ENCODE measurements around the gene DMPK.
A peak's percentile ranks its signal among the peaks of the same experiment; 100 is the strongest.

Gene DMPK

DNA sequence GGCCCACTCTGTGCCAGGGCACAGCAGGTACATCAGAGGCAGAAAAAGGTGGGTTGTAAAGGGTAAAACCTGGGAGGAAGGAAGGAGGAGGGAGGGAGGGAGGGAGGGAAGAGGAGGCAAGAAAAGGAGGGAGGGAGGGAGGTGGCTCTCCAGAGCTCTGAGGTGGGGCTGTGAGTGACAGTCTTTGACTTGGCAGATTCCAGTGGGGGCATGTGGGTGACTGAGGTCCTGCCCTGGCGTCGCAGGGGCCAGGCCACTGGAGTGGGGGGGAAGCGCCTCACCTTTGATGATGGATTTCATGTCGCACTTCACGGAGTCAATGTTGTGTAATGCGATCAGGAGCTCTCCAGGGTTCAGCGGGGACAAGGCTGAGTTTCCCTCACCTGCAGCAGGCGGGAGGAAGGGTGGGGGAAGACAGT, 38.8 kb upstream of the DMPK start:
- TF ChIP-seq, protein P1, sequence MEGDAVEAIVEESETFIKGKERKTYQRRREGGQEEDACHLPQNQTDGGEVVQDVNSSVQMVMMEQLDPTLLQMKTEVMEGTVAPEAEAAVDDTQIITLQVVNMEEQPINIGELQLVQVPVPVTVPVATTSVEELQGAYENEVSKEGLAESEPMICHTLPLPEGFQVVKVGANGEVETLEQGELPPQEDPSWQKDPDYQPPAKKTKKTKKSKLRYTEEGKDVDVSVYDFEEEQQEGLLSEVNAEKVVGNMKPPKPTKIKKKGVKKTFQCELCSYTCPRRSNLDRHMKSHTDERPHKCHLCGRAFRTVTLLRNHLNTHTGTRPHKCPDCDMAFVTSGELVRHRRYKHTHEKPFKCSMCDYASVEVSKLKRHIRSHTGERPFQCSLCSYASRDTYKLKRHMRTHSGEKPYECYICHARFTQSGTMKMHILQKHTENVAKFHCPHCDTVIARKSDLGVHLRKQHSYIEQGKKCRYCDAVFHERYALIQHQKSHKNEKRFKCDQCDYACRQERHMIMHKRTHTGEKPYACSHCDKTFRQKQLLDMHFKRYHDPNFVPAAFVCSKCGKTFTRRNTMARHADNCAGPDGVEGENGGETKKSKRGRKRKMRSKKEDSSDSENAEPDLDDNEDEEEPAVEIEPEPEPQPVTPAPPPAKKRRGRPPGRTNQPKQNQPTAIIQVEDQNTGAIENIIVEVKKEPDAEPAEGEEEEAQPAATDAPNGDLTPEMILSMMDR (IDR thresholded peaks at IDR 0.05; ENCODE audit: low read depth, low read length) = no peak
- no peak for DNase-seq (ENCODE audit: low read depth, low spot score)
- in situ Hi-C loops (cut with HindIII; ENCODE audit: low sequenced_read_pairs) = no loop called here
- H3K4me3 ChIP-seq (ENCODE audit: low read depth, low read length) = no peak overlapping the region

DNA sequence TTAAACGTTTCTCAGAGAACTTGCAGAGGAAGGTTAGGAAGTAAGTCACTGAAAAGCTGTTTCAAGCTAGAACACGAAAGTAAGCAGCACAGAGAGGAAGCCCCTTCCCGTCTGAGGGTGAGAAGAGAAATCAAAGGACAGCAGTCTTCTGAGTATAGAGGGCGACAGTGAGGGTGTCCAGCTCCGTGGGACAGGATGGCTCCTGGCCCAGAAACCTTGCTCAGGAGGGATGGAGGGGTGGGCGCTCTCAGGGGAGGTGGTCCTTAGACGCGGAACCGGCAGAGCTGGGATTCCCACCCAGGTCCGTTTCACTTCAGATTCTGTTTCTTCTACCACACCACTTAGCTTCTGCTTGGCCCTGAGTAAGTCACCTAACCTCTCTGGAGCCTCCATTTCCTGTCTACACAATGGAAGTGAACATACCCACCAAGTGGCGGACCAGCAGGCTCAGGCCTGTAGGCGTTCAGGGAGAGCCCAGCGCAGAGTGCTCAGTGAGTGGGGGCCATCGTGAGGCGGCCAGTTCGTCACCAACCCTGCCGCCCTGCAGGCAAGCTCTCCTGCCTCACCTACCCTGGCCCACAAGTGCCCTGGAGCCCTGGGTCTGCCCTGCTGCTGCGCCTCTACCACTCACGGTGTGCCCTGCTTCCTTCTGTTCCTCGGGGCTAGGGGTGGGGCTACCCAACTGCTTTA, 38.3 kb upstream of the DMPK start:
- DNase-seq (ENCODE audit: low read depth, low spot score) = no peak
- no peak overlapping the region for H3K4me3 ChIP-seq (ENCODE audit: low read depth, low read length)
- in situ Hi-C loops (cut with HindIII; ENCODE audit: low sequenced_read_pairs) = no loop called here
- TF ChIP-seq, protein P1 (IDR thresholded peaks at IDR 0.05; ENCODE audit: low read depth, low read length) = no peak

DNA sequence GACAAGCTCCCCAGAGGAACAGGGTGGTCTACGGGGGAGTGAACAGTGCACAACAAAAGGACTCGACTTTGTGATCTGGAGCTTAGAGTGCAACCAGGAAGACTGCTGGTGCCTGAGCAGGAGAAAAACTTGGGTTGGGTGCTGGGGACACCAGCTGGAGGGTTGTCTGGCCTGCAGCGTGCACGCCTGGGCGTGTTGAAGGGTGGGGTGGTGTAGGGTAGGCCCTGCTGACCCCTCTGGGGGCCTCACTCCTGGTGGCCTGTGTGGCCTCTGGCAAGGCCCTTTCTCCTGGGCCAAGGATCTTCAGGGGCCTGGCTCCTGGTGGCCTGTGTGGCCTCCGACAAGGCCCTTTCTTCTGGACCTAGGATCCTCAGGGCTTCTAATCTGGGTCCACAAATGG, 37.5 kb upstream of the DMPK start:
- in situ Hi-C loops (cut with HindIII; ENCODE audit: low sequenced_read_pairs) = no loop called here
- TF ChIP-seq, protein P1 (IDR thresholded peaks at IDR 0.05; ENCODE audit: low read depth, low read length) = no peak
- no peak for DNase-seq (ENCODE audit: low read depth, low spot score)
- H3K4me3 ChIP-seq (ENCODE audit: low read depth, low read length) = no peak overlapping the region

DNA sequence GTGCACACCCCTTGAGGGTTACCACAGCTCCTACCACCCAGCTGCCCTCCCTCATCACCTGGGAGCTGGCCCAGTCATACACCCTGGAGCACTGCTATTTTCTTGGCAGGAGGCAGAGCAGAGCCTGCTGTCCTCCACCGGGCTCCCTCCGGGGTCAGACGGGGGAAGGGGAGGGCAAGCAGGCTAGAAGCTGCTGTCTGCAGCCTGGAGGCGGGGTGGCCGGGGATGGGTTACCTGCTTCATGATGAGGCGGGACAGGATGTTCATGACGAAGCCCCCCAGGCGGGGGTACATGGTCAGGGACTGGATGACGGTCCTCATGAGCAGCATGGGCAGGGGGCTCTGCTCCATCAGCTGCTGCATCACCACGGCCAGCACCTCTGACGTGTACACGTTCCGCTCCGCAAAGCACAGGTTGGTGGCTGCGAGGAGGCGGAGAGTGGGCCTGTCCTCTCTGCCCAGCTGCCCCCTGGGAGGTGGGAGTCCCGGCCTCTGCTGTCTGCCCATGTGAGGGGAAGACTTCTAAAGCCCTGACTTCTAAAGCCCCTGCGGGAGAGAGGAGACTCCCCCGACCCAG, 35.5 kb upstream of the DMPK start:
- no peak for DNase-seq (ENCODE audit: low read depth, low spot score)
- in situ Hi-C loops (cut with HindIII; ENCODE audit: low sequenced_read_pairs) = no loop called here
- TF ChIP-seq, protein P1 (IDR thresholded peaks at IDR 0.05; ENCODE audit: low read depth, low read length) = no peak
- H3K4me3 ChIP-seq (ENCODE audit: low read depth, low read length) = no peak overlapping the region

DNA sequence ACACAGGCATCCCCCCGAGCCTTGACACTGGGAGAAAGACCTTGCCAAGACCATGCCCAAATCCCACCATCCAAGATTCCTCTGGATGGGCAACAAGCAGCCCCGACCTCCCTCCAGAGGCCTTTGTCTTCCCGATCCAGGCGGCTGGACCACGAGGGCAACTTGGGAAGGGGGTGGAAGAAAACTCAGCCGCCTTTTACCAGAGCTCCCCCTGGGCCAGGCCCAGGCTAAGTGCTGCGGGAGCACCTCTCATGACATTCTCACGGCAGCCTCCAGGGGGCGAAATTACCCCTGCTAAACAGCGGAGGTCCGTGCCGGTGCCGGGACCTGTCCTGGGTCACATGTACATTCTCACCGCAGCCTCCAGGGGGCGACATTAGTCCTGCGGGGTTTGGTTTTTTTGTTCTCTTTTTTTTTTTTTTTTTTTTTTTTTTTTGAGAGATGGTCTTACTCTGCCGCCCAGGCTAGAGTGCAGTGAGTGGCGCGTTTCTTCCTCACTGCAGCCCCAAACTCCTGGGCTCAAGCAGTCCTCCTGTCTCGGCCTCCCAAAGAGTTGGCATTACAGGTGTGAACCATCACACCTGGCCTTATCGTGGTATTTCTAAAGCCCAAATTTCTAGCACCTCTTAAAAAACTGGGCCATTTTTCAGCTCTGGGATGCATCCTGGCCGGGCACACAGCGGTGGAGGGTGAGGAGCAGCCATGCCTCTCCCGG, 34.9 kb upstream of the DMPK start:
- TF ChIP-seq, protein P1 (IDR thresholded peaks at IDR 0.05; ENCODE audit: low read depth, low read length) = peak; percentile 94
- DNase-seq (ENCODE audit: low read depth, low spot score) = peak; percentile 92
- in situ Hi-C loops (cut with HindIII; ENCODE audit: low sequenced_read_pairs) = no loop called here
- no peak overlapping the region for H3K4me3 ChIP-seq (ENCODE audit: low read depth, low read length)

DNA sequence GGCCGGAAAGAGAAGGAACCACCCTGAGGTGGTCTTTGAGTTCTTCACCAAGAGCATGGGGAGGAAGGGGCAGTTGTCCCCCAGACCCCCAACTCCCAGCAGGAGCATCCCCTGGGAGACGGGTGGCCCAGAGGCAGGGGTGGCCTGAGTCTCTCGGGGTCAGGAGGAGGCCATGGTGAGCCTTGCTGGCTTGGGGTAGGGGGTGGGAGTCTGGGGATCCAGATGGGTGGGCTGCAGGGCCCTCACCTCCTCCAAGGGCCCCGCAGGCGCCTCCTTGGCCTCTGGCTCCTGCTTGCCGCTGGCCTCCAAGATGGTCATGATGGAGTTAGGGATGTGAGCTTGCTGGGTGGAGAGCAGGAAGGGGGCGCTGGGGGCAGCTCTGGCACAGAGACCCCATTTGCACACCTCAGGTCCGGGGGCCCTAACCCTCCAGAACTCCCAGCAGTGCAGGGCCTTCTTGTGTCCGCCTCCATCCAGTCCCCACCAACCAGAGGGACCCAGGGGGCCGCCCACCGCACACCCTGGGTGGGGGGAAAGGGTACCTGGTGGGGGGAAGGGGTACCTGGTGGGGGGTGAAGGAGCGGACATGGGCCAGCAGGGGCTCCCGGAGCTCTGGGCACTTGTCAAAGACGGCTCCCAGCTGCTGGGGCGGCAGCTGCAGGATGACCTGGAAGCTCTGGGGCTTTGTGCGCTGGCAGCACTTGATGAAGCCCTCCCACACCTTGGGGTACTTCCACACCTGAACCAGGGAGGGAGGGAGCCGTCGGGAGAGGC, 34.1 kb upstream of the DMPK start:
- no peak overlapping the region for H3K4me3 ChIP-seq (ENCODE audit: low read depth, low read length)
- DNase-seq (ENCODE audit: low read depth, low spot score) = no peak
- in situ Hi-C loops (cut with HindIII; ENCODE audit: low sequenced_read_pairs) = no loop called here
- TF ChIP-seq, protein P1 (IDR thresholded peaks at IDR 0.05; ENCODE audit: low read depth, low read length) = no peak
